K562 (cell line): ENCODE results near the gene MLXIPL. TPM values are rescaled to one million over a fixed set of nuclear protein-coding genes. Genes with fewer than 3 reads are reported as not detected.

Source experiments
- BHLHE40 ChIP-seq: IDR thresholded peaks from 2 replicates; pipeline ENCODE4 v1.6.1; 2011; ENCODE audit warnings: low read length, improper control_type of control experiment
- ESRRA ChIP-seq: fragments of 450-650 bp; IDR thresholded peaks from 2 replicates; pipeline ENCODE4 v1.6.1; 2014; ENCODE audit warnings: low read depth, mild to moderate bottlenecking, moderate library complexity, borderline replicate concordance
- FOSL1 ChIP-seq: fragments of 200-800 bp; sonication (Bioruptor generic); conservative IDR thresholded peaks from 2 replicates; pipeline ENCODE4 v1.6.1; 2016; ENCODE audit warnings: missing genetic modification characterization, missing compliant biosample characterization
- FOXK2 ChIP-seq, 2 experiments: fragments of 450-650 bp; IDR thresholded peaks in 1 of 2; conservative IDR thresholded peaks in 1 of 2; 2 replicates each; pipeline ENCODE4 v1.6.1; 2016; ENCODE audit warnings: low read depth in 2 of 2, mild to moderate bottlenecking in 1 of 2
- MYC ChIP-seq, 2 experiments: fragments of 250-450 bp in 1 of 2; sonication (Bioruptor Pico) in 1 of 2; IDR thresholded peaks; 2 replicates each; pipeline versions ENCODE4 v1.5.1 to v1.6.1; 2012 to 2021; ENCODE audit warnings: low read depth in 2 of 2, borderline replicate concordance in 1 of 2, improper control_type of control experiment in 1 of 2, low read length in 1 of 2, mild to moderate bottlenecking in 1 of 2, moderate library complexity in 1 of 2
- NCOA4 ChIP-seq: fragments of 450-650 bp; IDR thresholded peaks from 2 replicates; pipeline ENCODE4 v1.6.1; 2018; ENCODE audit warnings: mild to moderate bottlenecking; ENCODE audit not compliant: partially characterized antibody
- NEUROD1 ChIP-seq: fragments of 150-350 bp; IDR thresholded peaks from 2 replicates; pipeline ENCODE4 v1.6.1; 2014; ENCODE audit warnings: borderline replicate concordance, low read length, low read depth; ENCODE audit not compliant: partially characterized antibody
- PCBP1 ChIP-seq: fragments of 200-400 bp; formaldehyde crosslinking; IDR thresholded peaks from 2 replicates; pipeline ENCODE4 v1.6.1; 2018; ENCODE audit warnings: mild to moderate bottlenecking, low read depth, low read length; ENCODE audit not compliant: poor library complexity, severe bottlenecking
- PYGO2 ChIP-seq: fragments of 450-650 bp; IDR thresholded peaks from 2 replicates; pipeline ENCODE4 v1.6.1; 2016; ENCODE audit warnings: mild to moderate bottlenecking, missing genetic modification characterization, moderate library complexity, missing compliant biosample characterization
- TBP ChIP-seq: optimal IDR thresholded peaks from 2 replicates; pipeline ENCODE3; 2011; ENCODE audit warnings: low read depth, low read length, improper control_type of control experiment
- ZNF121 ChIP-seq: sonication (generic); formaldehyde crosslinking; conservative IDR thresholded peaks from 2 replicates; pipeline ENCODE4 v1.8.0; 2022; ENCODE audit warnings: missing genetic modification reagents
- polyA plus RNA-seq, 8 experiments: library from polyadenylated mRNA; depleted of rRNA in 4 of 8; stranded (reverse) in 5 of 8; unstranded in 3 of 8; fragments of >200 nt; fragmentation: Nextera tagmentation in 2 of 8; fragmentation: Illumina TruSeq in 1 of 8; extraction: Ambion mirVana in 2 of 8; extraction: Trizol in 1 of 8; gene quantifications; 2 replicates each; pipeline versions ENCODE4 v1.2.1 to v1.2.3, GENCODE V29; 2011 to 2014; ENCODE audit warnings: inconsistent platforms in 1 of 8, missing spikeins in 1 of 8
- total RNA-seq, 7 experiments: library from RNA; depleted of rRNA in 6 of 7; stranded (reverse); fragments of >200 nt in 6 of 7; fragmentation: Illumina TruSeq in 2 of 7; extraction: Trizol in 2 of 7; gene quantifications; 2 replicates each; pipeline versions ENCODE4 v1.2.1 to v1.2.3, GENCODE V29; 2011 to 2021; ENCODE audit warnings: low replicate concordance in 1 of 7
- TF ChIP-seq, protein P1 (sequence below): fragments of 450-650 bp; IDR thresholded peaks from 2 replicates; pipeline ENCODE4 v1.6.1; 2017; ENCODE audit warnings: antibody characterized with exemption, mild to moderate bottlenecking
- TF ChIP-seq, protein P2 (sequence below), 2 experiments: fragments of 450-650 bp; formaldehyde crosslinking in 1 of 2; IDR thresholded peaks; 2 replicates each; pipeline versions ENCODE4 v1.4.0 to v1.6.1; 2014 to 2020; ENCODE audit warnings: mild to moderate bottlenecking in 2 of 2, borderline replicate concordance in 1 of 2, low read depth in 1 of 2

Gene MLXIPL
- total and polyA plus RNA-seq, 9 of the 15 experiments (the other 6 are each of a cell fraction or from before 2014, with no cell fraction given): 0.11 to 18.4 (median 1.4) TPM

DNA sequence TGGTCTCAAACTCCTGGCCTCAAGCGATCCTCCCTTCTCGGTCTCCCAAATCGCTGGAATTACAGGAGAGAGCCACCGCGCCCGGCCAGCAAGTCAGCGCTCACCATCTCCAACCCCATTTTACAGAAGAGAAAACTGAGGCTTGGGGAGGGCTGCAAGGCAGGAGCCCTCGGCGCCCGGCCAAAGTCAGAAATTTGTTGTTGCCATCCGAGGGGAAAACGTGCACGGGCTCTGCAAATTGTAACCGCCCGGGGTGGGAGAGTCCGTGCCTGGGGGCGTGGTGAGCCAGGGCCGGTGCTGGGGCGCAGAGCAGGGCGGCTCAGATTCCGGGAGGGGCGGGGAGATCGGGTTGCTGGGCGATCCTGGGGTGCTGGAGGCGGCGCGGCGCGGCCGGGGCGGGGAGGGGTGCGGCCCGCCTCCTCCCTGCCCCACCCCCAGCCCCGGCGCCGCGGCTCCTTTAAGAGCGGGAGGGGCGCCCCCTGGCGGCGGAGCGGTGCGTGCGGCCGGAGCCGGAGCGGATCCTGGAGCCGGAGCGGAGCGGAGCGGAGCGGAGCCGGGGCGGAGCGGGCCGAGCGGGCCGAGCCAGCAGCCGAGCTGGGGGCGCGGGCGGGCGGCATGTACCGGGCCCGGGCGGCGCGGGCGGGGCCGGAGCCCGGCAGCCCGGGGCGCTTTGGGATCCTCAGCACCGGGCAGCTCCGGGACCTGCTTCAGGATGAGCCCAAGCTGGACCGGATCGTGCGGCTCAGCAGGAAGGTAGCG, 43.2 kb upstream of the MLXIPL start, which contains the start of gene VPS37D (continued):
- TF ChIP-seq, protein P1, sequence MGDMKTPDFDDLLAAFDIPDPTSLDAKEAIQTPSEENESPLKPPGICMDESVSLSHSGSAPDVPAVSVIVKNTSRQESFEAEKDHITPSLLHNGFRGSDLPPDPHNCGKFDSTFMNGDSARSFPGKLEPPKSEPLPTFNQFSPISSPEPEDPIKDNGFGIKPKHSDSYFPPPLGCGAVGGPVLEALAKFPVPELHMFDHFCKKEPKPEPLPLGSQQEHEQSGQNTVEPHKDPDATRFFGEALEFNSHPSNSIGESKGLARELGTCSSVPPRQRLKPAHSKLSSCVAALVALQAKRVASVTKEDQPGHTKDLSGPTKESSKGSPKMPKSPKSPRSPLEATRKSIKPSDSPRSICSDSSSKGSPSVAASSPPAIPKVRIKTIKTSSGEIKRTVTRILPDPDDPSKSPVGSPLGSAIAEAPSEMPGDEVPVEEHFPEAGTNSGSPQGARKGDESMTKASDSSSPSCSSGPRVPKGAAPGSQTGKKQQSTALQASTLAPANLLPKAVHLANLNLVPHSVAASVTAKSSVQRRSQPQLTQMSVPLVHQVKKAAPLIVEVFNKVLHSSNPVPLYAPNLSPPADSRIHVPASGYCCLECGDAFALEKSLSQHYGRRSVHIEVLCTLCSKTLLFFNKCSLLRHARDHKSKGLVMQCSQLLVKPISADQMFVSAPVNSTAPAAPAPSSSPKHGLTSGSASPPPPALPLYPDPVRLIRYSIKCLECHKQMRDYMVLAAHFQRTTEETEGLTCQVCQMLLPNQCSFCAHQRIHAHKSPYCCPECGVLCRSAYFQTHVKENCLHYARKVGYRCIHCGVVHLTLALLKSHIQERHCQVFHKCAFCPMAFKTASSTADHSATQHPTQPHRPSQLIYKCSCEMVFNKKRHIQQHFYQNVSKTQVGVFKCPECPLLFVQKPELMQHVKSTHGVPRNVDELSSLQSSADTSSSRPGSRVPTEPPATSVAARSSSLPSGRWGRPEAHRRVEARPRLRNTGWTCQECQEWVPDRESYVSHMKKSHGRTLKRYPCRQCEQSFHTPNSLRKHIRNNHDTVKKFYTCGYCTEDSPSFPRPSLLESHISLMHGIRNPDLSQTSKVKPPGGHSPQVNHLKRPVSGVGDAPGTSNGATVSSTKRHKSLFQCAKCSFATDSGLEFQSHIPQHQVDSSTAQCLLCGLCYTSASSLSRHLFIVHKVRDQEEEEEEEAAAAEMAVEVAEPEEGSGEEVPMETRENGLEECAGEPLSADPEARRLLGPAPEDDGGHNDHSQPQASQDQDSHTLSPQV: no peak; the same call in 1 of the 2 replicates
- TF ChIP-seq TBP (peak; percentile 87), PYGO2 (tag) (no peak; the same call in 1 of the 2 replicates), FOXK2 (conservative IDR thresholded peaks at IDR 0.05 in 1 of 2, IDR thresholded peaks at IDR 0.05 in 1 of 2; ENCODE audit: low read depth in 2 of 2) (peak in 1 of 2 experiments; percentile 50; a peak in 2 of 4 replicates), ESRRA (0 out of 2 replicates have a peak, but pooled peaks have one; percentile 53), FOSL1 (0 out of 2 replicates have a peak, but pooled peaks have one; percentile 42), NCOA4 (peak; percentile 90), NEUROD1 (peak; percentile 97), ZNF121 (peak; percentile 88), MYC (IDR thresholded peaks at IDR 0.05; ENCODE audit: low read depth, low read length) (peak; percentile 61), MYC (CRISPR knock-in tag; IDR thresholded peaks at IDR 0.05; ENCODE audit: borderline replicate concordance, low read depth) (no peak), PCBP1 (peak; percentile 44), BHLHE40 (peak; percentile 77)
- TF ChIP-seq, protein P2, sequence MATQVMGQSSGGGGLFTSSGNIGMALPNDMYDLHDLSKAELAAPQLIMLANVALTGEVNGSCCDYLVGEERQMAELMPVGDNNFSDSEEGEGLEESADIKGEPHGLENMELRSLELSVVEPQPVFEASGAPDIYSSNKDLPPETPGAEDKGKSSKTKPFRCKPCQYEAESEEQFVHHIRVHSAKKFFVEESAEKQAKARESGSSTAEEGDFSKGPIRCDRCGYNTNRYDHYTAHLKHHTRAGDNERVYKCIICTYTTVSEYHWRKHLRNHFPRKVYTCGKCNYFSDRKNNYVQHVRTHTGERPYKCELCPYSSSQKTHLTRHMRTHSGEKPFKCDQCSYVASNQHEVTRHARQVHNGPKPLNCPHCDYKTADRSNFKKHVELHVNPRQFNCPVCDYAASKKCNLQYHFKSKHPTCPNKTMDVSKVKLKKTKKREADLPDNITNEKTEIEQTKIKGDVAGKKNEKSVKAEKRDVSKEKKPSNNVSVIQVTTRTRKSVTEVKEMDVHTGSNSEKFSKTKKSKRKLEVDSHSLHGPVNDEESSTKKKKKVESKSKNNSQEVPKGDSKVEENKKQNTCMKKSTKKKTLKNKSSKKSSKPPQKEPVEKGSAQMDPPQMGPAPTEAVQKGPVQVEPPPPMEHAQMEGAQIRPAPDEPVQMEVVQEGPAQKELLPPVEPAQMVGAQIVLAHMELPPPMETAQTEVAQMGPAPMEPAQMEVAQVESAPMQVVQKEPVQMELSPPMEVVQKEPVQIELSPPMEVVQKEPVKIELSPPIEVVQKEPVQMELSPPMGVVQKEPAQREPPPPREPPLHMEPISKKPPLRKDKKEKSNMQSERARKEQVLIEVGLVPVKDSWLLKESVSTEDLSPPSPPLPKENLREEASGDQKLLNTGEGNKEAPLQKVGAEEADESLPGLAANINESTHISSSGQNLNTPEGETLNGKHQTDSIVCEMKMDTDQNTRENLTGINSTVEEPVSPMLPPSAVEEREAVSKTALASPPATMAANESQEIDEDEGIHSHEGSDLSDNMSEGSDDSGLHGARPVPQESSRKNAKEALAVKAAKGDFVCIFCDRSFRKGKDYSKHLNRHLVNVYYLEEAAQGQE (IDR thresholded peaks at IDR 0.05; ENCODE audit: borderline replicate concordance): peak; percentile 89
- TF ChIP-seq, protein P2 (CRISPR knock-in tag; IDR thresholded peaks at IDR 0.05; ENCODE audit: low read depth): no peak
